Right hindlimb (tissue), 1 donor: Measurements from ENCODE around the gene SLC20A1.
"Not testable (repeated sequence)": the region's sequence is repeated elsewhere in the genome, so short reads cannot be mapped to it uniquely, and the experiment has no call there.

Experiments
- DNase-seq: peaks from one replicate; pipeline ENCODE4 v3.0.0-alpha.2; 2018

The SLC20A1 gene

GRCh38 chr2:112646791-112647689 lies 1.3 kb downstream of the SLC20A1 start:
- no peak for DNase-seq

- DNase-seq, result no peak
Measured at GRCh38 chr2:112648081-112648480, 2.3 kb downstream of the SLC20A1 start.

- no peak for DNase-seq
Measured at GRCh38 chr2:112656679-112657078, 10.9 kb downstream of the SLC20A1 start.

- DNase-seq, result no peak
Measured at GRCh38 chr2:112658301-112658700, 12.6 kb downstream of the SLC20A1 start.

- no peak for DNase-seq
Measured at GRCh38 chr2:112658839-112659667, 13.3 kb downstream of the SLC20A1 start.

- no peak for DNase-seq
Measured at GRCh38 chr2:112660138-112660537, 14.4 kb downstream of the SLC20A1 start.

- DNase-seq, result no peak
Measured at GRCh38 chr2:112661656-112662305, 16.0 kb downstream of the SLC20A1 start.

- DNase-seq, result no peak
Measured at GRCh38 chr2:112662704-112663103, 17.0 kb downstream of the SLC20A1 start.

- DNase-seq, result no peak
Measured at GRCh38 chr2:112664689-112665088, 18.9 kb downstream of the SLC20A1 start.

GRCh38 chr2:112665113-112665780 lies 19.5 kb downstream of the SLC20A1 start:
- no peak for DNase-seq

GRCh38 chr2:112666761-112667122 lies 21.0 kb downstream of the SLC20A1 start:
- DNase-seq, result no peak

- not testable (repeated sequence) for DNase-seq
Measured at GRCh38 chr2:112667540-112667939, 21.8 kb downstream of the SLC20A1 start.

GRCh38 chr2:112669667-112670066 lies 23.9 kb downstream of the SLC20A1 start:
- no peak for DNase-seq

- DNase-seq, result no peak
Measured at GRCh38 chr2:112670252-112671022, 24.7 kb downstream of the SLC20A1 start.

- no peak for DNase-seq
Measured at GRCh38 chr2:112671801-112672200, 26.1 kb downstream of the SLC20A1 start.

- DNase-seq, result no peak
Measured at GRCh38 chr2:112673008-112673407, 27.3 kb downstream of the SLC20A1 start.

- DNase-seq, result peak; percentile 49
Measured at GRCh38 chr2:112674229-112674628, 28.5 kb downstream of the SLC20A1 start.

- peak; percentile 61 for DNase-seq
Measured at GRCh38 chr2:112679484-112679883, 33.7 kb downstream of the SLC20A1 start.

- no peak for DNase-seq
Measured at GRCh38 chr2:112680666-112681101, 34.9 kb downstream of the SLC20A1 start.

- DNase-seq, result no peak
Measured at GRCh38 chr2:112682101-112682500, 36.4 kb downstream of the SLC20A1 start.

- DNase-seq, result no peak
Measured at GRCh38 chr2:112683550-112684414, 38.0 kb downstream of the SLC20A1 start.
